GM12878 (cell line): ENCODE data around the gene YAP1. TPM values are rescaled to one million over a fixed set of nuclear protein-coding genes. Genes with fewer than 3 reads are reported as not detected.

Source experiments
- ATAC-seq: fragments of 200-7000 bp; cut with Tn5 transposase; 3 replicates; pipeline ENCODE4 v1.9.1; 2020; ENCODE audit warnings: mild to moderate bottlenecking, moderate library complexity
- BruUV-seq: library from RNA; stranded (reverse); fragments of 400-500 nt; replicated peaks from 2 replicates; lab custom pipeline; 2021; lab: Mats Ljungman, UMichigan
- CTCF ChIA-PET: fragments of 300-600 bp; sonication (Branson Sonifier 250); formaldehyde crosslinking; extraction: SDS; loops from one replicate; lab custom pipeline; 2021; ENCODE audit warnings: inconsistent platforms; lab: Yijun Ruan, JAX
- POLR2A ChIA-PET: fragments of 350-600 bp; formaldehyde crosslinking; extraction: SDS; loops from one replicate; lab custom pipeline; 2021; ENCODE audit warnings: inconsistent platforms; lab: Charles Lee
- RAD21 ChIA-PET: fragments of 300-600 bp; sonication (Branson Sonifier 250); formaldehyde crosslinking; loops from one replicate; lab custom pipeline; 2023; ENCODE audit warnings: antibody characterized with exemption; ENCODE audit not compliant: unreplicated experiment; lab: Charles Lee
- SMC1A ChIA-PET: fragments of 300-600 bp; sonication (Branson Sonifier 250); formaldehyde crosslinking; loops from one replicate; lab custom pipeline; 2023; ENCODE audit not compliant: unreplicated experiment, uncharacterized antibody; lab: Charles Lee
- DNase-seq: peaks from one replicate; pipeline ENCODE4 v3.0.0-alpha.2; 2011; ENCODE audit warnings: low read depth, low spot score
- FAIRE-seq: peaks from 3 replicates; lab custom pipeline; 2011; peaks lifted over from hg19 to GRCh38; lab: Jason Lieb, UNC
- H2AFZ ChIP-seq: 2 replicates; pipeline ENCODE4 v1.6.0; 2011; ENCODE audit warnings: low read depth, low read length, control low read depth; ENCODE audit not compliant: control insufficient read depth
- H3K27ac ChIP-seq: 2 replicates; pipeline ENCODE4 v1.5.1; 2011; ENCODE audit warnings: control low read depth; ENCODE audit not compliant: control insufficient read depth, insufficient read depth
- H3K27me3 ChIP-seq, 2 experiments: replicated peaks in 1 of 2; 2 replicates each; pipeline versions ENCODE4 v1.6.0 to v1.6.1; 2011; ENCODE audit warnings: low read length in 1 of 2; ENCODE audit not compliant: control insufficient read depth in 2 of 2, insufficient read depth in 2 of 2
- H3K36me3 ChIP-seq, 2 experiments: 2 replicates each; pipeline ENCODE4 v1.5.1; 2011; ENCODE audit warnings: low read length in 1 of 2; ENCODE audit not compliant: control insufficient read depth in 2 of 2, insufficient read depth in 2 of 2
- H3K4me1 ChIP-seq: 2 replicates; pipeline ENCODE4 v1.6.1; 2011; ENCODE audit warnings: mild to moderate bottlenecking, low read length, moderate library complexity, mixed read lengths; ENCODE audit not compliant: control insufficient read depth, insufficient read depth
- H3K4me2 ChIP-seq: 2 replicates; pipeline ENCODE4 v1.6.0; 2011; ENCODE audit warnings: control low read depth; ENCODE audit not compliant: control insufficient read depth, insufficient read depth
- H3K4me3 ChIP-seq: fragments of 200-600 bp; sonication (generic); 2 replicates; pipeline ENCODE4 v1.5.1; 2016
- H3K79me2 ChIP-seq: 2 replicates; pipeline ENCODE4 v1.6.0; 2011; ENCODE audit warnings: low read length; ENCODE audit not compliant: control insufficient read depth, insufficient read depth
- H3K9ac ChIP-seq: 2 replicates; pipeline ENCODE4 v1.8.0; 2011; ENCODE audit warnings: low read length, control low read depth, mixed read lengths; ENCODE audit not compliant: control insufficient read depth, insufficient read depth
- H3K9me3 ChIP-seq: replicated peaks from 3 replicates; pipeline ENCODE4 v1.5.1; 2011; ENCODE audit warnings: mild to moderate bottlenecking, low read length; ENCODE audit not compliant: control insufficient read depth, insufficient read depth
- H4K20me1 ChIP-seq: 2 replicates; pipeline ENCODE4 v1.6.0; 2011; ENCODE audit not compliant: control insufficient read depth, insufficient read depth
- BCL11A ChIP-seq: IDR thresholded peaks from 2 replicates; pipeline ENCODE4 v1.6.1; 2011; ENCODE audit warnings: low read depth, low read length
- POLR2AphosphoS5 ChIP-seq: IDR thresholded peaks from 2 replicates; pipeline ENCODE4 v1.6.1; 2011; ENCODE audit warnings: mild to moderate bottlenecking, low read length, inconsistent platforms
- RELA ChIP-seq: fragments of 450-650 bp; IDR thresholded peaks from 2 replicates; pipeline ENCODE4 v1.8.0; 2014; ENCODE audit warnings: borderline replicate concordance; ENCODE audit not compliant: partially characterized antibody
- RELB ChIP-seq: fragments of 450-650 bp; IDR thresholded peaks from 2 replicates; pipeline ENCODE4 v1.6.1; 2017; ENCODE audit warnings: low read depth, mild to moderate bottlenecking, moderate library complexity
- SUZ12 ChIP-seq: fragments of 200-600 bp; sonication (generic); IDR thresholded peaks from one replicate; pipeline ENCODE4 v1.6.1; 2018; ENCODE audit warnings: antibody characterized with exemption, mild to moderate bottlenecking; ENCODE audit not compliant: unreplicated experiment
- ZNF217 ChIP-seq: fragments of 450-650 bp; IDR thresholded peaks from 2 replicates; pipeline ENCODE4 v1.6.1; 2017; ENCODE audit warnings: antibody characterized with exemption, mild to moderate bottlenecking
- ZNF592 ChIP-seq: fragments of 450-650 bp; IDR thresholded peaks from 2 replicates; pipeline ENCODE4 v1.6.1; 2017; ENCODE audit warnings: mild to moderate bottlenecking, moderate library complexity
- WGBS: methylation state at CpG from one replicate; pipeline ENCODE4 v1.1.6; 2016; ENCODE audit warnings: low lambda C conversion rate; ENCODE audit not compliant: insufficient replicate concordance, insufficient coverage; ENCODE audit errors: missing lambda C conversion rate; 5-methylcytosine and 5-hydroxymethylcytosine counted together
- in situ Hi-C: fragments of 300-500 bp; cut with MboI; formaldehyde crosslinking; loops from 9 replicates; pipeline ENCODE4 v1.14.3; 2018; ENCODE audit warnings: mixed read lengths
- intact Hi-C: fragments of 100-400 bp; cut with micrococcal nuclease; formaldehyde crosslinking; loops from one replicate; pipeline ENCODE4 v1.14.2; 2022; ENCODE audit not compliant: unreplicated experiment
- polyA plus RNA-seq, 11 experiments: library from polyadenylated mRNA; depleted of rRNA in 4 of 11; unstranded in 6 of 11; stranded (reverse) in 5 of 11; fragments of >200 nt; fragmentation: Nextera tagmentation in 4 of 11; fragmentation: Illumina TruSeq in 1 of 11; extraction: Ambion mirVana in 4 of 11; extraction: Trizol in 1 of 11; gene quantifications; 1 replicate in 1 of 11; 2 replicates in 10 of 11; pipeline versions ENCODE4 v1.2.1 to v1.2.3, GENCODE V29; 2011 to 2016; ENCODE audit warnings: inconsistent platforms in 2 of 11, missing spikeins in 2 of 11, low read depth in 1 of 11
- total RNA-seq, 4 experiments: library from RNA; depleted of rRNA in 3 of 4; stranded (reverse); fragments of >200 nt in 3 of 4; fragmentation: Illumina TruSeq in 1 of 4; extraction: Trizol in 1 of 4; gene quantifications; 2 replicates each; pipeline versions ENCODE4 v1.2.1 to v1.2.3, GENCODE V29; 2013 to 2021

YAP1 gene
- total and polyA plus RNA-seq, 10 of the 15 experiments (the other 5 are each of a cell fraction or from before 2014, with no cell fraction given): 0.03 to 0.33 (median 0.10) TPM; not detected in 6

GRCh38 chr11:102110761-102111010 is 439 bp downstream of the YAP1 start:
- TF ChIP-seq RELB: no peak
- TF ChIP-seq ZNF217: no peak
- no peak for TF ChIP-seq POLR2AphosphoS5
- TF ChIP-seq SUZ12: no peak
- TF ChIP-seq RELA: no peak
- no peak for TF ChIP-seq BCL11A
- TF ChIP-seq ZNF592: no peak
- TF ChIP-seq, all 136 proteins: peak for 0
- Histone ChIP-seq H2AFZ (peak overlapping the region; percentile 39), H3K36me3 (no peaks in the 10 kb centered on the region), H3K79me2 (no peaks in the 10 kb centered on the region), H3K4me3 (no peak overlapping the region), H3K9me3 (no peaks in the 10 kb centered on the region), H3K27me3 (peaks cover 2 to 12% of the 10 kb centered on the region in 2 experiments), H3K27ac (no peak overlapping the region), H3K4me2 (peak overlapping the region; percentile 59; the same call in 1 of the 2 replicates), H3K9ac (no peak overlapping the region), H4K20me1 (no peaks in the 10 kb centered on the region), H3K4me1 (no peaks in the 10 kb centered on the region; the same call in 1 of the 2 replicates)
- POLR2A ChIA-PET: no interaction called here
- in situ Hi-C loops (no loop called here), intact Hi-C loops (no loop called here)
- CTCF ChIA-PET: no interaction called here
- SMC1A ChIA-PET: no interaction called here
- no peak for FAIRE-seq
- ATAC-seq: no peak; the same call in 2 of the 3 replicates
- RAD21 ChIA-PET: no interaction called here
- no peak for DNase-seq
- no TSS peak for BruUV-seq
- no CpG with 5 or more reads among the region's 31 CpGs for WGBS
